Neural cell (in vitro differentiated cells): ENCODE measurements around the gene AKT3. TPM values are rescaled to one million over a fixed set of nuclear protein-coding genes. Genes with fewer than 3 reads are reported as not detected.

Source experiments
- H2AFZ ChIP-seq: fragments of 200-600, 300-800 bp; sonication (generic), shearing (Covaris generic); 2 replicates; pipeline ENCODE4 v1.6.0; 2014; ENCODE audit warnings: low read depth, mild to moderate bottlenecking, antibody characterized with exemption, low read length, moderate library complexity
- H3F3A ChIP-seq: fragments of 200-600 bp; shearing (Covaris generic); 2 replicates; pipeline ENCODE4 v1.6.1; 2016; ENCODE audit warnings: mild to moderate bottlenecking, moderate library complexity, mixed read lengths, antibody characterized with exemption, low read length; ENCODE audit not compliant: insufficient read depth, poor library complexity, severe bottlenecking
- H3K27ac ChIP-seq: fragments of 200-600, 300-800 bp; sonication (generic), shearing (Covaris generic); 2 replicates; pipeline ENCODE4 v1.5.1; 2014; ENCODE audit warnings: mild to moderate bottlenecking, low read length, moderate library complexity
- H3K27me3 ChIP-seq: fragments of 300-800, 200-600 bp; sonication (generic), shearing (Covaris generic); 2 replicates; pipeline ENCODE4 v1.6.0; 2014; ENCODE audit warnings: mild to moderate bottlenecking, low read depth, low read length, moderate library complexity; ENCODE audit not compliant: insufficient read depth
- H3K36me3 ChIP-seq: fragments of 300-800, 200-600 bp; sonication (generic), shearing (Covaris generic); 2 replicates; pipeline ENCODE4 v1.5.1; 2014; ENCODE audit warnings: mild to moderate bottlenecking, antibody characterized with exemption, low read length, moderate library complexity; ENCODE audit not compliant: insufficient read depth
- H3K4me2 ChIP-seq: fragments of 300-800, 200-600 bp; sonication (generic), shearing (Covaris generic); 2 replicates; pipeline ENCODE4 v1.6.0; 2014; ENCODE audit warnings: mild to moderate bottlenecking, low read length
- H3K4me3 ChIP-seq: fragments of 300-800, 200-600 bp; sonication (generic), shearing (Covaris generic); 2 replicates; pipeline ENCODE4 v1.5.1; 2014; ENCODE audit warnings: mild to moderate bottlenecking, low read length, moderate library complexity
- H3K79me2 ChIP-seq: fragments of 200-600 bp; shearing (Covaris generic); replicated peaks from 2 replicates; pipeline ENCODE4 v1.6.0; 2014; ENCODE audit warnings: mild to moderate bottlenecking, low read length, moderate library complexity; ENCODE audit not compliant: insufficient read depth
- H3K9ac ChIP-seq: fragments of 300-800, 200-600 bp; sonication (generic), shearing (Covaris generic); 2 replicates; pipeline ENCODE4 v1.6.1; 2016; ENCODE audit warnings: mild to moderate bottlenecking, low read length, mixed read lengths
- H3K9me2 ChIP-seq: fragments of 200-600 bp; shearing (Covaris generic); 2 replicates; pipeline ENCODE4 v1.6.1; 2016; ENCODE audit warnings: mild to moderate bottlenecking, low read length, mixed read lengths; ENCODE audit not compliant: insufficient read depth
- H3K9me3 ChIP-seq: fragments of 200-600, 300-800 bp; sonication (generic), shearing (Covaris generic); 2 replicates; pipeline ENCODE4 v1.6.1; 2016; ENCODE audit warnings: mild to moderate bottlenecking, mixed run types, low read length, moderate library complexity, mixed read lengths
- H4K20me1 ChIP-seq: fragments of 200-600 bp; shearing (Covaris generic); 2 replicates; pipeline ENCODE4 v1.6.1; 2016; ENCODE audit warnings: mild to moderate bottlenecking, mixed run types; ENCODE audit not compliant: insufficient read depth
- CTCF ChIP-seq: fragments of 450-650 bp; IDR thresholded peaks from 2 replicates; pipeline ENCODE4 v1.5.1; 2014; ENCODE audit warnings: antibody characterized with exemption, mild to moderate bottlenecking, moderate library complexity; ENCODE audit not compliant: poor library complexity, severe bottlenecking
- EP300 ChIP-seq: fragments of 450-650 bp; conservative IDR thresholded peaks from 2 replicates; pipeline ENCODE4 v1.6.1; 2014; ENCODE audit warnings: antibody characterized with exemption, mild to moderate bottlenecking, moderate library complexity; ENCODE audit not compliant: poor library complexity, severe bottlenecking
- EZH2 ChIP-seq: fragments of 200-600, 300-800 bp; shearing (Covaris generic), sonication (generic); IDR thresholded peaks from 2 replicates; pipeline ENCODE4 v1.6.1; 2014; ENCODE audit warnings: antibody characterized with exemption, low read length, borderline replicate concordance, mild to moderate bottlenecking; ENCODE audit not compliant: insufficient read depth, poor library complexity, severe bottlenecking
- MXI1 ChIP-seq: fragments of 450-650 bp; conservative IDR thresholded peaks from 2 replicates; pipeline ENCODE4 v1.6.1; 2014; ENCODE audit warnings: antibody characterized with exemption, mild to moderate bottlenecking; ENCODE audit not compliant: poor library complexity, severe bottlenecking
- POLR2AphosphoS5 ChIP-seq: IDR thresholded peaks from 2 replicates; pipeline ENCODE4 v1.6.1; 2012
- RAD21 ChIP-seq: fragments of 450-650 bp; conservative IDR thresholded peaks from 2 replicates; pipeline ENCODE4 v1.6.1; 2014; ENCODE audit warnings: antibody characterized with exemption, mild to moderate bottlenecking, moderate library complexity
- REST ChIP-seq: IDR thresholded peaks from 2 replicates; pipeline ENCODE4 v1.6.1; 2012; ENCODE audit warnings: borderline replicate concordance
- SMC3 ChIP-seq: fragments of 450-650 bp; conservative IDR thresholded peaks from 2 replicates; pipeline ENCODE4 v1.6.1; 2014; ENCODE audit warnings: antibody characterized with exemption, mild to moderate bottlenecking, moderate library complexity; ENCODE audit not compliant: poor library complexity
- TAF1 ChIP-seq: IDR thresholded peaks from 2 replicates; pipeline ENCODE4 v1.6.1; 2012; ENCODE audit warnings: low read depth
- polyA plus RNA-seq: library from polyadenylated mRNA; depleted of rRNA; stranded (reverse); fragments of >200 nt; gene quantifications from 2 replicates; pipeline ENCODE4 v1.2.3, GENCODE V29; 2014

Gene AKT3
- polyA plus RNA-seq, 1 donor from 2014 or later = 46.0 TPM

GRCh38 chr1:243529512-243529911 lies 320.5 kb downstream of the AKT3 start:
- Histone ChIP-seq H3K4me3 (no peak overlapping the region), H3K4me2 (no peak overlapping the region), H4K20me1 (no peaks in the 10 kb centered on the region), H3K27ac (no peak overlapping the region), H3K9ac (no peak overlapping the region), H3K9me3 (no peaks in the 10 kb centered on the region), H2AFZ (no peak overlapping the region), H3K36me3 (no peaks in the 10 kb centered on the region), H3F3A (no peaks in the 10 kb centered on the region), H3K9me2 (no peaks in the 10 kb centered on the region), H3K79me2 (no peaks in the 10 kb centered on the region), H3K27me3 (no peaks in the 10 kb centered on the region)
- TF ChIP-seq EZH2 (no peak), RAD21 (no peak), CTCF (no peak), POLR2AphosphoS5 (no peak), EP300 (no peak), SMC3 (no peak), MXI1 (no peak), TAF1 (no peak), REST (no peak)

- Histone ChIP-seq H3K27ac (no peak overlapping the region), H3K4me2 (no peak overlapping the region)
- TF ChIP-seq EP300 (no peak), EZH2 (no peak), MXI1 (no peak), REST (no peak), RAD21 (no peak), SMC3 (no peak), TAF1 (no peak), POLR2AphosphoS5 (no peak), CTCF (no peak)
These were observed 321.5 kb downstream of the AKT3 start for GRCh38 chr1:243528459-243529121.

More at GRCh38 chr1:243528459-243529121, 321.5 kb downstream of the AKT3 start:
- H3K79me2 ChIP-seq = no peaks in the 10 kb centered on the region
- no peak overlapping the region for H2AFZ ChIP-seq
- no peaks in the 10 kb centered on the region for H3K27me3 ChIP-seq
- no peaks in the 10 kb centered on the region for H3F3A ChIP-seq
- H4K20me1 ChIP-seq = no peaks in the 10 kb centered on the region
- H3K4me3 ChIP-seq = no peak overlapping the region
- H3K9ac ChIP-seq = no peak overlapping the region
- H3K9me3 ChIP-seq = no peaks in the 10 kb centered on the region
- no peaks in the 10 kb centered on the region for H3K36me3 ChIP-seq
- no peaks in the 10 kb centered on the region for H3K9me2 ChIP-seq
